Transverse colon (tissue), 4 donors: ENCODE results near the gene RND3. TPM values are rescaled to one million over a fixed set of nuclear protein-coding genes. Genes with fewer than 3 reads are reported as not detected.

Experiments used
- DNase-seq: peaks from one replicate; pipeline ENCODE4 v3.0.0-alpha.2; 2019
- H3K27ac ChIP-seq, 4 donors: fragments of 200-600 bp; sonication (generic); 2 replicates each; pipeline ENCODE4 v1.5.1; 2016 to 2018; ENCODE audit warnings: inconsistent platforms in 4 of 4
- H3K27me3 ChIP-seq: fragments of 200-600 bp; sonication (generic); 2 replicates; pipeline ENCODE4 v1.5.1; 2017; ENCODE audit warnings: inconsistent platforms
- H3K36me3 ChIP-seq, 4 donors: fragments of 200-600 bp; sonication (generic); 2 replicates each; pipeline ENCODE4 v1.5.1; 2017 to 2019; ENCODE audit warnings: inconsistent platforms in 4 of 4
- H3K4me1 ChIP-seq, 4 donors: fragments of 200-600 bp; sonication (generic); 2 replicates each; pipeline ENCODE4 v1.5.1; 2017 to 2020; ENCODE audit warnings: inconsistent platforms in 4 of 4
- H3K4me3 ChIP-seq, 4 donors: fragments of 200-600 bp; sonication (generic); 1 replicate in 1 of 4; 2 replicates in 3 of 4; pipeline versions ENCODE4 v1.5.1 to v1.6.1; 2017 to 2019; ENCODE audit warnings: inconsistent platforms in 4 of 4
- H3K9me3 ChIP-seq, 2 donors: fragments of 200-600 bp; sonication (generic); 2 replicates each; pipeline ENCODE4 v1.5.1; 2017 to 2019; ENCODE audit warnings: inconsistent platforms in 2 of 2
- EP300 ChIP-seq: sonication (generic); formaldehyde crosslinking; IDR thresholded peaks from one replicate; pipeline ENCODE4 v1.6.1; 2017; ENCODE audit warnings: antibody characterized with exemption, low read depth
- POLR2A ChIP-seq: fragments of 450-650 bp; IDR thresholded peaks from one replicate; pipeline ENCODE4 v1.6.1; 2016; ENCODE audit warnings: antibody characterized with exemption, mild to moderate bottlenecking, moderate library complexity
- POLR2AphosphoS5 ChIP-seq, 3 donors: sonication (generic); formaldehyde crosslinking; IDR thresholded peaks; one replicate each; pipeline ENCODE4 v1.6.1; 2016; ENCODE audit warnings: antibody characterized with exemption in 3 of 3
- WGBS, 2 donors: methylation state at CpG; one replicate each; pipeline ENCODE4 v1.1.5; 2018; ENCODE audit warnings: low coverage in 1 of 2; 5-methylcytosine and 5-hydroxymethylcytosine counted together
- in situ Hi-C, 4 donors: fragments of 200-750 bp; cut with MboI; loops; one replicate each; pipeline versions ENCODE4 v1.15.0 to v1.15.1; 2017; ENCODE audit warnings: low sequenced_read_pairs in 3 of 4, low pct_ligation_motif_present in 1 of 4, low pct_unique_long_range_greater_than_20kb in 1 of 4
- intact Hi-C: fragments of 100-400 bp; cut with DNase I; formaldehyde crosslinking; loops from one replicate; pipeline ENCODE4 v1.15.1; 2023; ENCODE audit warnings: low total_unique reads
- total RNA-seq, 4 donors: library from RNA; depleted of rRNA; stranded (reverse); fragments of >200 nt; gene quantifications; one replicate each; pipeline ENCODE4 v1.1.0, GENCODE V29; 2016
- TF ChIP-seq, protein P1 (sequence below), 5 experiments: fragments of 200-600 bp in 3 of 5; fragments of 450-650 bp in 2 of 5; sonication (generic) in 3 of 5; IDR thresholded peaks; 1 replicate in 2 of 5; 2 replicates in 3 of 5; pipeline ENCODE4 v1.5.1; 2016 to 2017; ENCODE audit warnings: antibody characterized with exemption in 5 of 5, inconsistent platforms in 3 of 5, mild to moderate bottlenecking in 2 of 5, moderate library complexity in 1 of 5

RND3 gene
- total RNA-seq, 4 donors from 2014 or later = 16.5 to 54.6 (median 46.1) TPM

DNA sequence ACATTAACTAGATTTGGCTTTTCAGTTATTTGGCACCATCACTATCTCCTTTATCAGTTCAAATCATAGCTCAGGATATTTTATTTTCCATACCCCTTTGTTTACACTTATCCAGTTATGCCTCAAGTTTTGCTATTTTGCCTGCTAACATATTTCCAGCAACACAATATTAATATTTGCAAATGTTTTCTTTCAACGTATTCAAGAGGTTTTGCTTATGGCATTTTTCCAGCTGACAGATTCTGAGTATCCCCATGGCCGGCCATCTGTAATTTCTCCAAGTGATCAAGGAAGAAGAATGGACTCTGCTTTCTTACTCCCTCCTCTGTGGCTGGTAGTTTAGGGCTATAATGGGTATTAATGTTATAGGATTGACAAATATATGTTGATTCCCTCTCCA lies 49.4 kb downstream of the RND3 start:
- Histone ChIP-seq H3K4me1 (no peaks in the 10 kb centered on the region), H3K9me3 (no peaks in the 10 kb centered on the region), H3K27me3 (no peaks in the 10 kb centered on the region), H3K36me3 (no peaks in the 10 kb centered on the region), H3K4me3 (no peak overlapping the region), H3K27ac (no peak overlapping the region)
- in situ Hi-C loops (no loop called here), intact Hi-C loops (no loop called here)
- WGBS, 2 donors = 63 to 74% methylated on average over 2 of the region's 2 CpGs
- TF ChIP-seq, protein P1, sequence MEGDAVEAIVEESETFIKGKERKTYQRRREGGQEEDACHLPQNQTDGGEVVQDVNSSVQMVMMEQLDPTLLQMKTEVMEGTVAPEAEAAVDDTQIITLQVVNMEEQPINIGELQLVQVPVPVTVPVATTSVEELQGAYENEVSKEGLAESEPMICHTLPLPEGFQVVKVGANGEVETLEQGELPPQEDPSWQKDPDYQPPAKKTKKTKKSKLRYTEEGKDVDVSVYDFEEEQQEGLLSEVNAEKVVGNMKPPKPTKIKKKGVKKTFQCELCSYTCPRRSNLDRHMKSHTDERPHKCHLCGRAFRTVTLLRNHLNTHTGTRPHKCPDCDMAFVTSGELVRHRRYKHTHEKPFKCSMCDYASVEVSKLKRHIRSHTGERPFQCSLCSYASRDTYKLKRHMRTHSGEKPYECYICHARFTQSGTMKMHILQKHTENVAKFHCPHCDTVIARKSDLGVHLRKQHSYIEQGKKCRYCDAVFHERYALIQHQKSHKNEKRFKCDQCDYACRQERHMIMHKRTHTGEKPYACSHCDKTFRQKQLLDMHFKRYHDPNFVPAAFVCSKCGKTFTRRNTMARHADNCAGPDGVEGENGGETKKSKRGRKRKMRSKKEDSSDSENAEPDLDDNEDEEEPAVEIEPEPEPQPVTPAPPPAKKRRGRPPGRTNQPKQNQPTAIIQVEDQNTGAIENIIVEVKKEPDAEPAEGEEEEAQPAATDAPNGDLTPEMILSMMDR (IDR thresholded peaks at IDR 0.05) = no peak
- TF ChIP-seq POLR2AphosphoS5 (IDR thresholded peaks at IDR 0.05) (no peak), EP300 (no peak), POLR2A (no peak)
- DNase-seq = no peak

DNA sequence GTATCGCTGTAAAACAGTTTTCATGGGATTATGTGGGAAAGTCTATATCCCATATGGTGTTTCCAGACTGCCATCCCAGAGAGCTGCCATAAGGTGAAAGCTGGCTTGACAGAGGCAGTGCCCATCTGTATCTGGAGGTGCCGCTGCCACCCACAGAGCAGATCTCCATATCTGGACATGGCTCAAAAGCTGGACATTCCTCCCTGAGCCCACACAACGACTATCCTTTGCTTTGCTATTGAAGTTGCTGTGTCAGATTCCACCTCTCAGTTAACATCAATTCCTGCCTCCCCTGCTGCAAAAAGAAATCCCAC lies 55.2 kb downstream of the RND3 start:
- intact Hi-C loops = no loop called here
- DNase-seq = no peak
- in situ Hi-C loops = no loop called here
- WGBS, 2 donors = 79 to 89% methylated on average over 1 to 3 of the region's 3 CpGs
- Histone ChIP-seq H3K9me3 (no peaks in the 10 kb centered on the region), H3K4me1 (no peaks in the 10 kb centered on the region), H3K27ac (no peak overlapping the region), H3K4me3 (no peak overlapping the region), H3K36me3 (no peaks in the 10 kb centered on the region), H3K27me3 (no peaks in the 10 kb centered on the region)
- TF ChIP-seq, protein P1 (IDR thresholded peaks at IDR 0.05) = no peak
- TF ChIP-seq EP300 = no peak
- no peak for TF ChIP-seq POLR2A
- no peak for TF ChIP-seq POLR2AphosphoS5 (IDR thresholded peaks at IDR 0.05)

DNA sequence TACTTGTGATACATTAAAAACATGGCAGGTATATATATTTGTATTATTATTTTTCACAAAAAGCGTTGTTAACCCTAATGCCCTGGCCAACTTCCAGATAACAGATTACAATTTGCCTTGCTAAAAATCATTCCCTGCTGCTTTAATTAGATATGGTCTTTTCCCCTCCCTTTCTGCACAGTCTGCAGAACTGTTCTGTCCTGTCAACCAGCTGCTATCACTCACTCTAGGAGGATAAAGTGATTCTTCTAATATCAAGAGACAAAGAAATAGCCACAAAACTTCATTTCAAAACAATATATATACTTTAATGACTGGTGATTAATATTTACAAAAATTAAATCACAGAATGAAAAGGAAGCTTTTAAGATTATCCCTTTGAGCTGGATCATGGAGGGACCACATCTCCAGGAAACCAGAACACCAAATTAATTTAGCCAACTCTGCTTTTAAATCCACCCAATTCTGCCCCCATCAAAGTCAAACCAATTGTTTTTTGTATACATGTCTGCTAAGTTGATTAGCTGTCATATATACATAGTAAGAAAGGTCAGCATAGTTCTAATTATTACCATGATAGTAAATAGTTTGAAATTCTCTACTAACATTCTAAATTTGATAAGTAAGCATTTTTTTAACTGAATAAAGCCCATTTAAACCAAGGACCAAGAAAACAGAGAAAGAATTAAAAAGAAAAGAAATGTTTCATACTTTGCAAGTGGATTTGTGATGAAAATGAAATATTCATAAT lies 55.7 kb downstream of the RND3 start:
- 50 to 76% methylated on average over 1 of the region's 1 CpG for WGBS, 2 donors
- TF ChIP-seq POLR2AphosphoS5 (IDR thresholded peaks at IDR 0.05) (no peak), POLR2A (no peak), EP300 (no peak)
- TF ChIP-seq, protein P1 (IDR thresholded peaks at IDR 0.05) = no peak
- no peak for DNase-seq
- H3K27me3 ChIP-seq = no peaks in the 10 kb centered on the region
- H3K36me3 ChIP-seq = no peaks in the 10 kb centered on the region
- H3K4me3 ChIP-seq = no peak overlapping the region
- no peaks in the 10 kb centered on the region for H3K9me3 ChIP-seq
- no peak overlapping the region for H3K27ac ChIP-seq
- intact Hi-C loops = no loop called here
- no peaks in the 10 kb centered on the region for H3K4me1 ChIP-seq
- in situ Hi-C loops = no loop called here

DNA sequence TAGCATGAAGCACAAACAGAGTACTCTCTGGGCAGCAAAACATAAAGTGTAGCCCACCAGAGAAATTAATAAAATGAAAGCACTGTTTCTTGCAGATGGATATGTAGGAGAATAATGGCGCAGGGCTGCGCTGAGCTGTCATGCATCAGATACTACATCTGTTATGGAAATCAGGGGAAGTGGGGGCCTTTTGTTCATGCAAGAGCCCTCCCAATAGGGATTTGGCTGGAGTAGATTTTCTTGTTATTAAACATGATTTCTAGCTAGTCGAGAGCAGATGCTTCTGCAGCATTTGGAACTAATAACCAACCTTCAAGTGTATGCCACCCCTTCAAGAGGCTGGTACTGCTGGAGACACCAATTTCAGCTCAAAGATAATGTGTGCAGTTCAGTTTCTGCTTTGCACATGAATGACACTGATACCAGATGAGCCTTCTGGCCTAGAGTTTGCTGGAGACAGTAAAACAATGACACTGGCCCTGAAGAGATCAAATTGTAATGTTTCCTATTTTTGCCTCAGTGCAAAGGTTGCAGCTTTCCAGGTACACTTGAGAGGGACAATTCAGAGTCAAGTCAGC lies 58.0 kb downstream of the RND3 start:
- H3K9me3 ChIP-seq = no peaks in the 10 kb centered on the region
- no peak overlapping the region for H3K27ac ChIP-seq
- 83 to 91% methylated on average over 3 of the region's 3 CpGs for WGBS, 2 donors
- H3K4me3 ChIP-seq = no peak overlapping the region
- intact Hi-C loops (no loop called here), in situ Hi-C loops (no loop called here)
- no peaks in the 10 kb centered on the region for H3K27me3 ChIP-seq
- TF ChIP-seq, protein P1 (IDR thresholded peaks at IDR 0.05) = no peak
- TF ChIP-seq POLR2AphosphoS5 (IDR thresholded peaks at IDR 0.05) (no peak), EP300 (no peak), POLR2A (no peak)
- H3K4me1 ChIP-seq = peaks cover 0 to 5% (median 0%) of the 10 kb centered on the region in 4 donors
- no peaks in the 10 kb centered on the region for H3K36me3 ChIP-seq
- no peak for DNase-seq
